Heart right ventricle (tissue), 12 donors: ENCODE measurements around the gene RASL10A. TPM values are rescaled to one million over a fixed set of nuclear protein-coding genes. Genes with fewer than 3 reads are reported as not detected.

Experiments used
- microRNA-seq, 2 donors: library from miRNA; unstranded; fragments of <30 nt; microRNA quantifications; one replicate each; pipeline ENCODE4 v1.2.0, GENCODE V29; 2021
- polyA plus RNA-seq, 2 donors: library from polyadenylated mRNA; stranded (reverse); fragments of 200-250 nt; gene quantifications; one replicate each; pipeline ENCODE4 v1.2.3, GENCODE V29; 2013
- total RNA-seq, 10 donors: library from RNA; stranded (reverse); fragmentation: NEBNext Ultra II Directional in 3 of 10; extraction: Animal tissue kit (Norgen Biotek cat#: 25700) in 3 of 10; gene quantifications; one replicate each; pipeline versions ENCODE4 v1.2.1 to v1.2.4, GENCODE V29; 2021 to 2023
- donor health status: ischemic (EF 13 %, LVEDD 7.1; RV severe dilation, severe dysfunction).
- donor health status: healthy with polysubstance abuse.
- donor health status: DM: no; HTN: yes; CAD: no.
- donor health status: DM: no; HTN: no; CAD: no.
- donor health status: ischemic (EF 25% LVEDD 6.9; RV normal size, moderate dysfunction).
- donor health status: ischemic (EF 25% LVEDD 5.7; RV mildly dilated, moderate dysfunction).
- donor health status: healthy.
- donor health status: nonischemic (EF 11% LVEDD 7.7; RV severe dilation, severe dysfunction).
- donor health status: DM: yes; HTN: yes; CAD: no.
- donor health status: PGD.
- donor health status: ischemic (EF 29% LVEDD 5.4; RV normal size, mild dysfunction).
- donor health status: nonischemic (EF 23%, LVEDD 6.1; RV moderate dilation, normal function).

Gene RASL10A
- total and polyA plus RNA-seq, 12 donors: 0.87 to 4.3 (median 1.7) TPM

Small RNA genes lying within 50 kb of the gene (microRNA-seq; reads per million reads assigned to microRNA genes)
- gene MIR3653: 7.2 to 10.2 reads per million in 2 donors

Other genes with a start within 250 kb of the RASL10A start
- 10 to 100 TPM; 16.1 to 46.3 (median 37.5) TPM for gene KREMEN1, start 242.7 kb downstream of the RASL10A start, total RNA-seq
- gene KREMEN1, start 242.7 kb downstream of the RASL10A start, polyA plus RNA-seq: 10 to 100 TPM in 1 of 2 donors, 1 to 10 TPM in 1; 7.4 to 14.9 TPM
- gene EMID1, start 109.8 kb downstream of the RASL10A start, total RNA-seq: 1 to 10 TPM in 1 of 10 donors, under 1 TPM in 8, not detected in 1; 0.26 to 1.1 (median 0.42) TPM
- gene EMID1, start 109.8 kb downstream of the RASL10A start, polyA plus RNA-seq: under 1 TPM; 0.22 to 0.23 TPM
- 10 to 100 TPM in 9 of 10 donors, 1 to 10 TPM in 1; 7.0 to 18.0 (median 12.2) TPM for gene RHBDD3, start 47.7 kb downstream of the RASL10A start, total RNA-seq
- gene RHBDD3, start 47.7 kb downstream of the RASL10A start, polyA plus RNA-seq: 10 to 100 TPM; 17.3 to 25.8 TPM
- 100 to 1,000 TPM; 131 to 153 (median 139) TPM for gene EWSR1, start 47.4 kb downstream of the RASL10A start, total RNA-seq
- gene EWSR1, start 47.4 kb downstream of the RASL10A start, polyA plus RNA-seq: 100 to 1,000 TPM; 105 to 115 TPM
- gene GAS2L1, start 9.0 kb downstream of the RASL10A start, total RNA-seq: 10 to 100 TPM; 10.9 to 35.4 (median 13.6) TPM
- 10 to 100 TPM; 29.6 to 45.0 TPM for gene GAS2L1, start 9.0 kb downstream of the RASL10A start, polyA plus RNA-seq
- 10 to 100 TPM; 25.8 to 51.5 (median 29.6) TPM for gene AP1B1, start 72.9 kb upstream of the RASL10A start, total RNA-seq
- 10 to 100 TPM; 18.4 to 29.1 TPM for gene AP1B1, start 72.9 kb upstream of the RASL10A start, polyA plus RNA-seq
- gene RFPL1, start 122.9 kb upstream of the RASL10A start, total RNA-seq: not detected
- not detected for gene RFPL1, start 122.9 kb upstream of the RASL10A start, polyA plus RNA-seq
- under 1 TPM in 7 of 10 donors, not detected in 3; 0.12 to 0.60 (median 0.18) TPM for gene NEFH, start 164.5 kb upstream of the RASL10A start, total RNA-seq
- under 1 TPM; 0.07 to 0.14 TPM for gene NEFH, start 164.5 kb upstream of the RASL10A start, polyA plus RNA-seq
- gene THOC5, start 238.1 kb upstream of the RASL10A start, total RNA-seq: 10 to 100 TPM; 32.0 to 77.9 (median 38.0) TPM
- gene THOC5, start 238.1 kb upstream of the RASL10A start, polyA plus RNA-seq: 10 to 100 TPM; 41.4 to 46.9 TPM